ENCODE results near the gene SHANK3. TPM values are rescaled to one million over a fixed set of nuclear protein-coding genes. Genes with fewer than 3 reads are reported as not detected.

The SHANK3 gene
- total and polyA plus RNA-seq, 2 donors (not counting 3 experiments of a cell fraction or from before 2014, with no cell fraction given) = 26.1 to 158 TPM

DNA sequence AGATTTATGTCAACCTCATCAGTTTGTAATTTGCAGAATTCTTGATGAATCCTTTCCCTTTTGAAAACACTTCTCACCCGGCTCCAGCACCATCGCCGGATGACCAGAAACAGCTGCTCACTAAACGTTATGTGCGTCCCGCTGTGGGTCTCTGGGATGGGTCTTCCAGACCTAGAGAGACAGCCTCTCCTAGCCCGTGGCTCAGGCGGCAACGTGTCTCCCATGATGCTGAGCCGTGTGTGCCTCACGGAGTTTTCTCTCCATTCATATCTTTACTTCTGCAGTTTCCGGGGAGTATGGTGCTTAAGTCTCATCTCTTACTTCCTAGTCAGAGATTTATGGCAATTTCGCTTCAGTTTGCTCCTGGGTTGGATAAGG lies 40.4 kb downstream of the SHANK3 start:
- H3K36me3 ChIP-seq (ENCODE audit: control insufficient read depth in 2 of 2, extremely low read depth in 1 of 2, insufficient read depth in 2 of 2, low read length in 2 of 2) = peaks cover 42 to 82% of the 10 kb centered on the region in 2 experiments
- BruUV-seq (replicated peaks) = no TSS peak
- H4K20me1 ChIP-seq (replicated peaks; ENCODE audit: control insufficient read depth, extremely low read depth, insufficient read depth, low read length) = no peaks in the 10 kb centered on the region
- TF ChIP-seq MYC (IDR thresholded peaks at IDR 0.05; ENCODE audit: low read depth, low read length) (no peak), POLR2A (IDR thresholded peaks at IDR 0.05; ENCODE audit: low read depth, low read length) (no peak), GATA2 (IDR thresholded peaks at IDR 0.05; ENCODE audit: insufficient read depth, insufficient read length, low read depth, low read length) (no peak), JUN (IDR thresholded peaks at IDR 0.05; ENCODE audit: borderline replicate concordance, insufficient read depth, insufficient read length, low read depth) (no peak), POLR2AphosphoS5 (IDR thresholded peaks at IDR 0.05; ENCODE audit: insufficient read depth, low read depth, low read length) (no peak), FOS (IDR thresholded peaks at IDR 0.05; ENCODE audit: borderline replicate concordance, insufficient read depth, low read length) (no peak)
- TF ChIP-seq, protein P1, sequence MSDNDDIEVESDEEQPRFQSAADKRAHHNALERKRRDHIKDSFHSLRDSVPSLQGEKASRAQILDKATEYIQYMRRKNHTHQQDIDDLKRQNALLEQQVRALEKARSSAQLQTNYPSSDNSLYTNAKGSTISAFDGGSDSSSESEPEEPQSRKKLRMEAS (IDR thresholded peaks at IDR 0.05; ENCODE audit: insufficient read depth, insufficient read length) = no peak
- TF ChIP-seq, protein P2, sequence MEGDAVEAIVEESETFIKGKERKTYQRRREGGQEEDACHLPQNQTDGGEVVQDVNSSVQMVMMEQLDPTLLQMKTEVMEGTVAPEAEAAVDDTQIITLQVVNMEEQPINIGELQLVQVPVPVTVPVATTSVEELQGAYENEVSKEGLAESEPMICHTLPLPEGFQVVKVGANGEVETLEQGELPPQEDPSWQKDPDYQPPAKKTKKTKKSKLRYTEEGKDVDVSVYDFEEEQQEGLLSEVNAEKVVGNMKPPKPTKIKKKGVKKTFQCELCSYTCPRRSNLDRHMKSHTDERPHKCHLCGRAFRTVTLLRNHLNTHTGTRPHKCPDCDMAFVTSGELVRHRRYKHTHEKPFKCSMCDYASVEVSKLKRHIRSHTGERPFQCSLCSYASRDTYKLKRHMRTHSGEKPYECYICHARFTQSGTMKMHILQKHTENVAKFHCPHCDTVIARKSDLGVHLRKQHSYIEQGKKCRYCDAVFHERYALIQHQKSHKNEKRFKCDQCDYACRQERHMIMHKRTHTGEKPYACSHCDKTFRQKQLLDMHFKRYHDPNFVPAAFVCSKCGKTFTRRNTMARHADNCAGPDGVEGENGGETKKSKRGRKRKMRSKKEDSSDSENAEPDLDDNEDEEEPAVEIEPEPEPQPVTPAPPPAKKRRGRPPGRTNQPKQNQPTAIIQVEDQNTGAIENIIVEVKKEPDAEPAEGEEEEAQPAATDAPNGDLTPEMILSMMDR (IDR thresholded peaks at IDR 0.05; ENCODE audit: extremely low read depth in 1 of 2, insufficient read depth in 1 of 2, low read depth in 1 of 2, low read length in 2 of 2) = no peak
- no peaks in the 10 kb centered on the region for H3K4me1 ChIP-seq (ENCODE audit: control insufficient read depth, extremely low read depth, insufficient read depth, low read length)
- POLR2A ChIA-PET = interaction anchor here (0.6 kb wide), 1 partner anchor 62 kb away, joined by 4 read pairs; no protein-coding TSS in a partner anchor
- H3K4me3 ChIP-seq (replicated peaks in 1 of 3; ENCODE audit: insufficient read depth in 1 of 3, low read depth in 1 of 3, low read length in 3 of 3) = no peak overlapping the region
- CTCF ChIA-PET = no interaction called here
- H3K9me1 ChIP-seq (replicated peaks; ENCODE audit: control insufficient read depth, extremely low read depth, insufficient read depth, low read length) = no peaks in the 10 kb centered on the region
- H3K9me3 ChIP-seq (replicated peaks; ENCODE audit: control insufficient read depth, insufficient read depth, low read length) = no peaks in the 10 kb centered on the region
- no peak overlapping the region for H3K9ac ChIP-seq (replicated peaks; ENCODE audit: extremely low read depth, insufficient read depth, low read length)
- DNase-seq (ENCODE audit: low read depth, low spot score) = no peak
- H3K27ac ChIP-seq (ENCODE audit: insufficient read depth, low read depth, low read length) = no peak overlapping the region
- intact Hi-C loops (cut with micrococcal nuclease) (no loop called here), dilution Hi-C loops (cut with MboI; ENCODE audit: extremely low pct_ligation_motif_present, low sequenced_read_pairs) (no loop called here)
- no peak for FAIRE-seq
- H2AFZ ChIP-seq (ENCODE audit: low read depth, low read length) = no peak overlapping the region
- no peak overlapping the region for H3K4me2 ChIP-seq (ENCODE audit: insufficient read depth, low read length)
- H3K27me3 ChIP-seq (ENCODE audit: control insufficient read depth in 2 of 2, insufficient read depth in 2 of 2, low read length in 2 of 2) = no peaks in the 10 kb centered on the region
- peaks cover 9% of the 10 kb centered on the region for H3K79me2 ChIP-seq (ENCODE audit: control insufficient read depth, insufficient read depth, low read length)

All from endothelial cell of umbilical vein (primary cell).